ENCODE data around the gene RBM24.
"Not testable (repeated sequence)": the region's sequence is repeated elsewhere in the genome, so short reads cannot be mapped to it uniquely, and the experiment has no call there.

- TF ChIP-seq EZH2 (IDR thresholded peaks at IDR 0.05; ENCODE audit: low read length, unreplicated experiment): not testable (repeated sequence)
- TF ChIP-seq, protein P1, sequence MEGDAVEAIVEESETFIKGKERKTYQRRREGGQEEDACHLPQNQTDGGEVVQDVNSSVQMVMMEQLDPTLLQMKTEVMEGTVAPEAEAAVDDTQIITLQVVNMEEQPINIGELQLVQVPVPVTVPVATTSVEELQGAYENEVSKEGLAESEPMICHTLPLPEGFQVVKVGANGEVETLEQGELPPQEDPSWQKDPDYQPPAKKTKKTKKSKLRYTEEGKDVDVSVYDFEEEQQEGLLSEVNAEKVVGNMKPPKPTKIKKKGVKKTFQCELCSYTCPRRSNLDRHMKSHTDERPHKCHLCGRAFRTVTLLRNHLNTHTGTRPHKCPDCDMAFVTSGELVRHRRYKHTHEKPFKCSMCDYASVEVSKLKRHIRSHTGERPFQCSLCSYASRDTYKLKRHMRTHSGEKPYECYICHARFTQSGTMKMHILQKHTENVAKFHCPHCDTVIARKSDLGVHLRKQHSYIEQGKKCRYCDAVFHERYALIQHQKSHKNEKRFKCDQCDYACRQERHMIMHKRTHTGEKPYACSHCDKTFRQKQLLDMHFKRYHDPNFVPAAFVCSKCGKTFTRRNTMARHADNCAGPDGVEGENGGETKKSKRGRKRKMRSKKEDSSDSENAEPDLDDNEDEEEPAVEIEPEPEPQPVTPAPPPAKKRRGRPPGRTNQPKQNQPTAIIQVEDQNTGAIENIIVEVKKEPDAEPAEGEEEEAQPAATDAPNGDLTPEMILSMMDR (conservative IDR thresholded peaks at IDR 0.05; ENCODE audit: low read depth, low read length): not testable (repeated sequence)
Measured at GRCh38 chr6:17320266-17320665, 39.1 kb downstream of the RBM24 start.
